GM13976 (cell line): Measurements from ENCODE around the gene POU2F2.
A peak's percentile ranks its signal among the peaks of the same experiment; 100 is the strongest.

Experiments used
- DNase-seq: peaks from one replicate; pipeline ENCODE4 v3.0.0; 2012; ENCODE audit warnings: low spot score
- CTCF ChIP-seq: IDR thresholded peaks from 2 replicates; pipeline ENCODE4 v1.5.1; 2012; ENCODE audit warnings: borderline replicate concordance, mild to moderate bottlenecking; ENCODE audit not compliant: insufficient read depth; ENCODE audit errors: extremely low read depth, missing control alignments, control extremely low read depth
- in situ Hi-C: fragments of 300-500 bp; cut with MboI; formaldehyde crosslinking; loops from one replicate; pipeline ENCODE4 v1.12.0; 2022; ENCODE audit warnings: low sequenced_read_pairs, mixed read lengths, inconsistent platforms; ENCODE audit not compliant: unreplicated experiment

The POU2F2 gene

GRCh38 chr19:42096255-42096837 lies 35.9 kb downstream of the POU2F2 start:
- DNase-seq: no peak
- in situ Hi-C loops: no loop called here
- TF ChIP-seq CTCF: no peak

GRCh38 chr19:42095814-42096230 lies 36.4 kb downstream of the POU2F2 start:
- TF ChIP-seq CTCF: no peak
- DNase-seq: no peak
- in situ Hi-C loops: no loop called here

GRCh38 chr19:42095142-42095813 lies 37.0 kb downstream of the POU2F2 start:
- DNase-seq: no peak
- TF ChIP-seq CTCF: no peak
- in situ Hi-C loops: no loop called here

- no peak for TF ChIP-seq CTCF
- no peak for DNase-seq
- in situ Hi-C loops: no loop called here
Observed at GRCh38 chr19:42093926-42094325, 38.3 kb downstream of the POU2F2 start.

- DNase-seq: no peak
- in situ Hi-C loops: no loop called here
- no peak for TF ChIP-seq CTCF
Observed at GRCh38 chr19:42093505-42093904, 38.7 kb downstream of the POU2F2 start.

GRCh38 chr19:42092350-42092749 lies 39.9 kb downstream of the POU2F2 start:
- TF ChIP-seq CTCF: peak; percentile 57
- DNase-seq: no peak
- in situ Hi-C loops: no loop called here

- in situ Hi-C loops: no loop called here
- DNase-seq: no peak
- no peak for TF ChIP-seq CTCF
Observed at GRCh38 chr19:42091742-42092141, 40.5 kb downstream of the POU2F2 start.
